H1 (cell line): ENCODE measurements around the gene CPXM1. TPM values are rescaled to one million over a fixed set of nuclear protein-coding genes. Genes with fewer than 3 reads are reported as not detected.

ENCODE experiments used
- ATF3 ChIP-seq: IDR thresholded peaks from 2 replicates; pipeline ENCODE4 v1.6.1; 2011; ENCODE audit warnings: low read depth, mild to moderate bottlenecking, low read length; ENCODE audit not compliant: insufficient read depth
- BCL11A ChIP-seq, 2 experiments: IDR thresholded peaks; one replicate each; pipeline ENCODE4 v1.6.1; 2011; ENCODE audit warnings: low read depth in 2 of 2, low read length in 2 of 2, mild to moderate bottlenecking in 2 of 2
- CHD1 ChIP-seq: IDR thresholded peaks from 2 replicates; pipeline ENCODE4 v1.6.1; 2012; ENCODE audit warnings: low read depth, low read length, improper control_type of control experiment
- E2F6 ChIP-seq: IDR thresholded peaks from 2 replicates; pipeline ENCODE4 v1.6.1; 2012; ENCODE audit warnings: inconsistent platforms
- polyA plus RNA-seq, 7 experiments: library from polyadenylated mRNA; depleted of rRNA in 3 of 7; stranded (reverse) in 5 of 7; unstranded in 2 of 7; fragments of >200 nt in 5 of 7; fragments of 200-250 nt in 2 of 7; gene quantifications; 1 replicate in 5 of 7; 2 replicates in 1 of 7; 4 replicates in 1 of 7; pipeline versions ENCODE4 v1.2.1 to v1.2.3, GENCODE V29; 2011 to 2013; ENCODE audit warnings: missing spikeins in 2 of 7, mixed read lengths in 2 of 7
- total RNA-seq: library from RNA; stranded (reverse); fragmentation: NEBNext Ultra II Directional; extraction: Animal tissue kit (Norgen Biotek cat#: 25700); gene quantifications from 2 replicates; pipeline ENCODE4 v1.2.1, GENCODE V29; 2021
- TF ChIP-seq, protein P1 (sequence below): fragments of 300-600 bp; sonication (generic); IDR thresholded peaks from 2 replicates; pipeline ENCODE4 v1.7.1; 2012; ENCODE audit warnings: low read length, moderate library complexity, mild to moderate bottlenecking, inconsistent platforms; ENCODE audit not compliant: insufficient replicate concordance
- TF ChIP-seq, protein P2 (sequence below), 3 experiments: IDR thresholded peaks; 1 replicate in 2 of 3; 2 replicates in 1 of 3; pipeline versions ENCODE4 v1.5.1 to v1.6.1; 2011; ENCODE audit warnings: low read length in 3 of 3, mild to moderate bottlenecking in 3 of 3, inconsistent platforms in 2 of 3, low read depth in 1 of 3, moderate library complexity in 1 of 3; ENCODE audit not compliant: insufficient read depth in 1 of 3; ENCODE audit errors: control extremely low read depth in 1 of 3

The CPXM1 gene
- total and polyA plus RNA-seq, 2 of the 8 experiments (the other 6 are each of a cell fraction or from before 2014, with no cell fraction given) = 31.3 to 81.9 TPM

- TF ChIP-seq, protein P1, sequence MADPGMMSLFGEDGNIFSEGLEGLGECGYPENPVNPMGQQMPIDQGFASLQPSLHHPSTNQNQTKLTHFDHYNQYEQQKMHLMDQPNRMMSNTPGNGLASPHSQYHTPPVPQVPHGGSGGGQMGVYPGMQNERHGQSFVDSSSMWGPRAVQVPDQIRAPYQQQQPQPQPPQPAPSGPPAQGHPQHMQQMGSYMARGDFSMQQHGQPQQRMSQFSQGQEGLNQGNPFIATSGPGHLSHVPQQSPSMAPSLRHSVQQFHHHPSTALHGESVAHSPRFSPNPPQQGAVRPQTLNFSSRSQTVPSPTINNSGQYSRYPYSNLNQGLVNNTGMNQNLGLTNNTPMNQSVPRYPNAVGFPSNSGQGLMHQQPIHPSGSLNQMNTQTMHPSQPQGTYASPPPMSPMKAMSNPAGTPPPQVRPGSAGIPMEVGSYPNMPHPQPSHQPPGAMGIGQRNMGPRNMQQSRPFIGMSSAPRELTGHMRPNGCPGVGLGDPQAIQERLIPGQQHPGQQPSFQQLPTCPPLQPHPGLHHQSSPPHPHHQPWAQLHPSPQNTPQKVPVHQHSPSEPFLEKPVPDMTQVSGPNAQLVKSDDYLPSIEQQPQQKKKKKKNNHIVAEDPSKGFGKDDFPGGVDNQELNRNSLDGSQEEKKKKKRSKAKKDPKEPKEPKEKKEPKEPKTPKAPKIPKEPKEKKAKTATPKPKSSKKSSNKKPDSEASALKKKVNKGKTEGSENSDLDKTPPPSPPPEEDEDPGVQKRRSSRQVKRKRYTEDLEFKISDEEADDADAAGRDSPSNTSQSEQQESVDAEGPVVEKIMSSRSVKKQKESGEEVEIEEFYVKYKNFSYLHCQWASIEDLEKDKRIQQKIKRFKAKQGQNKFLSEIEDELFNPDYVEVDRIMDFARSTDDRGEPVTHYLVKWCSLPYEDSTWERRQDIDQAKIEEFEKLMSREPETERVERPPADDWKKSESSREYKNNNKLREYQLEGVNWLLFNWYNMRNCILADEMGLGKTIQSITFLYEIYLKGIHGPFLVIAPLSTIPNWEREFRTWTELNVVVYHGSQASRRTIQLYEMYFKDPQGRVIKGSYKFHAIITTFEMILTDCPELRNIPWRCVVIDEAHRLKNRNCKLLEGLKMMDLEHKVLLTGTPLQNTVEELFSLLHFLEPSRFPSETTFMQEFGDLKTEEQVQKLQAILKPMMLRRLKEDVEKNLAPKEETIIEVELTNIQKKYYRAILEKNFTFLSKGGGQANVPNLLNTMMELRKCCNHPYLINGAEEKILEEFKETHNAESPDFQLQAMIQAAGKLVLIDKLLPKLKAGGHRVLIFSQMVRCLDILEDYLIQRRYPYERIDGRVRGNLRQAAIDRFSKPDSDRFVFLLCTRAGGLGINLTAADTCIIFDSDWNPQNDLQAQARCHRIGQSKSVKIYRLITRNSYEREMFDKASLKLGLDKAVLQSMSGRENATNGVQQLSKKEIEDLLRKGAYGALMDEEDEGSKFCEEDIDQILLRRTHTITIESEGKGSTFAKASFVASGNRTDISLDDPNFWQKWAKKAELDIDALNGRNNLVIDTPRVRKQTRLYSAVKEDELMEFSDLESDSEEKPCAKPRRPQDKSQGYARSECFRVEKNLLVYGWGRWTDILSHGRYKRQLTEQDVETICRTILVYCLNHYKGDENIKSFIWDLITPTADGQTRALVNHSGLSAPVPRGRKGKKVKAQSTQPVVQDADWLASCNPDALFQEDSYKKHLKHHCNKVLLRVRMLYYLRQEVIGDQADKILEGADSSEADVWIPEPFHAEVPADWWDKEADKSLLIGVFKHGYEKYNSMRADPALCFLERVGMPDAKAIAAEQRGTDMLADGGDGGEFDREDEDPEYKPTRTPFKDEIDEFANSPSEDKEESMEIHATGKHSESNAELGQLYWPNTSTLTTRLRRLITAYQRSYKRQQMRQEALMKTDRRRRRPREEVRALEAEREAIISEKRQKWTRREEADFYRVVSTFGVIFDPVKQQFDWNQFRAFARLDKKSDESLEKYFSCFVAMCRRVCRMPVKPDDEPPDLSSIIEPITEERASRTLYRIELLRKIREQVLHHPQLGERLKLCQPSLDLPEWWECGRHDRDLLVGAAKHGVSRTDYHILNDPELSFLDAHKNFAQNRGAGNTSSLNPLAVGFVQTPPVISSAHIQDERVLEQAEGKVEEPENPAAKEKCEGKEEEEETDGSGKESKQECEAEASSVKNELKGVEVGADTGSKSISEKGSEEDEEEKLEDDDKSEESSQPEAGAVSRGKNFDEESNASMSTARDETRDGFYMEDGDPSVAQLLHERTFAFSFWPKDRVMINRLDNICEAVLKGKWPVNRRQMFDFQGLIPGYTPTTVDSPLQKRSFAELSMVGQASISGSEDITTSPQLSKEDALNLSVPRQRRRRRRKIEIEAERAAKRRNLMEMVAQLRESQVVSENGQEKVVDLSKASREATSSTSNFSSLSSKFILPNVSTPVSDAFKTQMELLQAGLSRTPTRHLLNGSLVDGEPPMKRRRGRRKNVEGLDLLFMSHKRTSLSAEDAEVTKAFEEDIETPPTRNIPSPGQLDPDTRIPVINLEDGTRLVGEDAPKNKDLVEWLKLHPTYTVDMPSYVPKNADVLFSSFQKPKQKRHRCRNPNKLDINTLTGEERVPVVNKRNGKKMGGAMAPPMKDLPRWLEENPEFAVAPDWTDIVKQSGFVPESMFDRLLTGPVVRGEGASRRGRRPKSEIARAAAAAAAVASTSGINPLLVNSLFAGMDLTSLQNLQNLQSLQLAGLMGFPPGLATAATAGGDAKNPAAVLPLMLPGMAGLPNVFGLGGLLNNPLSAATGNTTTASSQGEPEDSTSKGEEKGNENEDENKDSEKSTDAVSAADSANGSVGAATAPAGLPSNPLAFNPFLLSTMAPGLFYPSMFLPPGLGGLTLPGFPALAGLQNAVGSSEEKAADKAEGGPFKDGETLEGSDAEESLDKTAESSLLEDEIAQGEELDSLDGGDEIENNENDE = no peak
- TF ChIP-seq BCL11A (IDR thresholded peaks at IDR 0.05; ENCODE audit: low read depth in 2 of 2, low read length in 2 of 2) = no peak
- no peak for TF ChIP-seq CHD1
- TF ChIP-seq, protein P2, sequence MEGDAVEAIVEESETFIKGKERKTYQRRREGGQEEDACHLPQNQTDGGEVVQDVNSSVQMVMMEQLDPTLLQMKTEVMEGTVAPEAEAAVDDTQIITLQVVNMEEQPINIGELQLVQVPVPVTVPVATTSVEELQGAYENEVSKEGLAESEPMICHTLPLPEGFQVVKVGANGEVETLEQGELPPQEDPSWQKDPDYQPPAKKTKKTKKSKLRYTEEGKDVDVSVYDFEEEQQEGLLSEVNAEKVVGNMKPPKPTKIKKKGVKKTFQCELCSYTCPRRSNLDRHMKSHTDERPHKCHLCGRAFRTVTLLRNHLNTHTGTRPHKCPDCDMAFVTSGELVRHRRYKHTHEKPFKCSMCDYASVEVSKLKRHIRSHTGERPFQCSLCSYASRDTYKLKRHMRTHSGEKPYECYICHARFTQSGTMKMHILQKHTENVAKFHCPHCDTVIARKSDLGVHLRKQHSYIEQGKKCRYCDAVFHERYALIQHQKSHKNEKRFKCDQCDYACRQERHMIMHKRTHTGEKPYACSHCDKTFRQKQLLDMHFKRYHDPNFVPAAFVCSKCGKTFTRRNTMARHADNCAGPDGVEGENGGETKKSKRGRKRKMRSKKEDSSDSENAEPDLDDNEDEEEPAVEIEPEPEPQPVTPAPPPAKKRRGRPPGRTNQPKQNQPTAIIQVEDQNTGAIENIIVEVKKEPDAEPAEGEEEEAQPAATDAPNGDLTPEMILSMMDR (IDR thresholded peaks at IDR 0.05; ENCODE audit: control extremely low read depth in 1 of 3, insufficient read depth in 1 of 3, low read depth in 1 of 3, low read length in 3 of 3) = peak in 2 of 3 experiments; percentile 29 to 38; a peak in 3 of 4 replicates
- TF ChIP-seq E2F6 = 0 out of 2 replicates have a peak, but pooled peaks have one; percentile 11
- no peak for TF ChIP-seq ATF3
Observed at GRCh38 chr20:2771631-2772080, 28.8 kb downstream of the CPXM1 start (continued).
